A549 (cell line): ENCODE results near the gene NRG3. TPM values are rescaled to one million over a fixed set of nuclear protein-coding genes. Genes with fewer than 3 reads are reported as not detected.

Experiments
- ATAC-seq, 2 experiments: fragments of 200-7000 bp in 1 of 2; fragments of >200 bp in 1 of 2; cut with Nextera tagmentation in 1 of 2; cut with Tn5 transposase in 1 of 2; 3 replicates each; pipeline versions ENCODE4 v1.8.0 to v1.9.1; 2018 to 2020; ENCODE audit warnings: mild to moderate bottlenecking in 1 of 2, moderate library complexity in 1 of 2
- CTCF ChIA-PET: fragments of 300-600 bp; sonication (Branson Sonifier 250); formaldehyde crosslinking; extraction: SDS; loops from one replicate; lab custom pipeline; 2021; ENCODE audit warnings: antibody characterized with exemption, inconsistent platforms; lab: Yijun Ruan, JAX
- POLR2A ChIA-PET: fragments of 350-600 bp; formaldehyde crosslinking; extraction: SDS; loops from one replicate; lab custom pipeline; 2021; ENCODE audit warnings: antibody characterized with exemption, inconsistent platforms; lab: Yijun Ruan, JAX
- DNase-seq, 2 experiments: peaks; one replicate each; pipeline versions ENCODE4 v3.0.0 to v3.0.0-alpha.2; 2011 to 2016; ENCODE audit warnings: low read depth in 1 of 2, low spot score in 1 of 2
- FAIRE-seq: peaks from 2 replicates; lab custom pipeline; 2011; peaks lifted over from hg19 to GRCh38; lab: Jason Lieb, UNC
- H3K27ac ChIP-seq, 2 experiments: fragments of >200 bp; sonication (Bioruptor Twin); formaldehyde crosslinking; 3 replicates each; pipeline ENCODE4 v1.5.1; 2016 to 2017
- H3K4me1 ChIP-seq: fragments of >200 bp; sonication (Bioruptor Twin); formaldehyde crosslinking; 3 replicates; pipeline ENCODE4 v1.6.1; 2016
- H3K4me2 ChIP-seq: fragments of >200 bp; sonication (Bioruptor Twin); formaldehyde crosslinking; 3 replicates; pipeline ENCODE4 v1.6.1; 2016
- H3K4me3 ChIP-seq: fragments of >200 bp; sonication (Bioruptor Twin); formaldehyde crosslinking; 3 replicates; pipeline ENCODE4 v1.5.1; 2016
- H3K9me3 ChIP-seq: fragments of >200 bp; sonication (Bioruptor Twin); formaldehyde crosslinking; 3 replicates; pipeline ENCODE4 v1.6.1; 2016
- CBX2 ChIP-seq: fragments of 200-600 bp; sonication (generic); IDR thresholded peaks from 2 replicates; pipeline ENCODE4 v1.6.1; 2016; ENCODE audit warnings: low read depth, mild to moderate bottlenecking, borderline replicate concordance
- CBX8 ChIP-seq: fragments of 200-600 bp; sonication (generic); IDR thresholded peaks from 2 replicates; pipeline ENCODE4 v1.6.1; 2016
- CHD2 ChIP-seq: fragments of 150-350 bp; IDR thresholded peaks from 2 replicates; pipeline ENCODE4 v1.6.1; 2014; ENCODE audit warnings: low read length; ENCODE audit not compliant: partially characterized antibody
- CTCF ChIP-seq: fragments of >200 bp; sonication (Bioruptor Twin); formaldehyde crosslinking; IDR thresholded peaks from 3 replicates; pipeline ENCODE4 v1.5.1; 2016
- EHF ChIP-seq: fragments of 250-450 bp; sonication (Bioruptor Pico); IDR thresholded peaks from 2 replicates; pipeline ENCODE4 v1.5.0; 2020; ENCODE audit warnings: mild to moderate bottlenecking
- ELK1 ChIP-seq: fragments of 150-350 bp; IDR thresholded peaks from 2 replicates; pipeline ENCODE4 v1.6.1; 2014; ENCODE audit warnings: low read depth, mild to moderate bottlenecking, low read length
- ESRRA ChIP-seq: fragments of 150-350 bp; IDR thresholded peaks from 2 replicates; pipeline ENCODE4 v1.6.1; 2014; ENCODE audit warnings: mild to moderate bottlenecking, low read length, borderline replicate concordance
- FOXS1 ChIP-seq: fragments of 250-450 bp; sonication (Bioruptor Pico); IDR thresholded peaks from 2 replicates; pipeline ENCODE4 v1.5.0; 2020; ENCODE audit warnings: mild to moderate bottlenecking, moderate library complexity
- GATA3 ChIP-seq: IDR thresholded peaks from 2 replicates; pipeline ENCODE4 v1.6.1; 2012; ENCODE audit warnings: borderline replicate concordance
- HEYL ChIP-seq: fragments of 250-450 bp; sonication (Bioruptor Pico); IDR thresholded peaks from 2 replicates; pipeline ENCODE4 v1.8.0; 2021; ENCODE audit warnings: mild to moderate bottlenecking, moderate library complexity
- HMGXB4 ChIP-seq: fragments of 250-450 bp; sonication (Bioruptor Pico); IDR thresholded peaks from 2 replicates; pipeline ENCODE4 v1.5.0; 2021; ENCODE audit warnings: mild to moderate bottlenecking, moderate library complexity, borderline replicate concordance
- HOXB13 ChIP-seq: fragments of 250-450 bp; sonication (Bioruptor Pico); IDR thresholded peaks from 2 replicates; pipeline ENCODE4 v1.5.0; 2020; ENCODE audit warnings: low read depth, mild to moderate bottlenecking, moderate library complexity
- JUN ChIP-seq, 2 experiments: fragments of >200 bp; sonication (Bioruptor Twin); formaldehyde crosslinking; IDR thresholded peaks; 2 replicates in 1 of 2; 3 replicates in 1 of 2; pipeline ENCODE4 v1.6.1; 2016 to 2017
- KDM1A ChIP-seq: fragments of 200-600 bp; sonication (generic); IDR thresholded peaks from 2 replicates; pipeline ENCODE4 v1.6.1; 2016; ENCODE audit warnings: low read depth, mild to moderate bottlenecking
- KDM5A ChIP-seq: fragments of 200-600 bp; sonication (generic); IDR thresholded peaks from 2 replicates; pipeline ENCODE4 v1.6.1; 2016; ENCODE audit warnings: antibody characterized with exemption, mild to moderate bottlenecking
- MAFK ChIP-seq: fragments of 450-650 bp; IDR thresholded peaks from 2 replicates; pipeline ENCODE4 v1.6.1; 2014; ENCODE audit not compliant: partially characterized antibody
- NPAS2 ChIP-seq: fragments of 250-450 bp; sonication (Bioruptor Pico); IDR thresholded peaks from 2 replicates; pipeline ENCODE4 v1.8.0; 2022; ENCODE audit warnings: mild to moderate bottlenecking, moderate library complexity, borderline replicate concordance
- NR3C1 ChIP-seq: fragments of >200 bp; sonication (Bioruptor Twin); formaldehyde crosslinking; IDR thresholded peaks from 3 replicates; pipeline ENCODE4 v1.6.1; 2017
- PBX3 ChIP-seq: IDR thresholded peaks from 2 replicates; pipeline ENCODE4 v1.6.1; 2012
- PHF8 ChIP-seq: fragments of 200-600 bp; sonication (generic); IDR thresholded peaks from 2 replicates; pipeline ENCODE4 v1.6.1; 2016; ENCODE audit warnings: low read depth, mild to moderate bottlenecking, antibody characterized with exemption, moderate library complexity, borderline replicate concordance
- RFX5 ChIP-seq: fragments of 450-650 bp; IDR thresholded peaks from 2 replicates; pipeline ENCODE4 v1.7.1; 2014; ENCODE audit warnings: antibody characterized with exemption, mild to moderate bottlenecking, moderate library complexity
- TFCP2L1 ChIP-seq: fragments of 250-450 bp; sonication (Bioruptor Pico); IDR thresholded peaks from 2 replicates; pipeline ENCODE4 v1.5.0; 2021; ENCODE audit warnings: mild to moderate bottlenecking
- ZFP36 ChIP-seq: fragments of 450-650 bp; IDR thresholded peaks from 2 replicates; pipeline ENCODE4 v1.6.1; 2014; ENCODE audit warnings: borderline replicate concordance; ENCODE audit not compliant: partially characterized antibody
- ZNF302 ChIP-seq: fragments of 250-450 bp; sonication (Bioruptor Pico); IDR thresholded peaks from 2 replicates; pipeline ENCODE4 v1.9.0; 2021; ENCODE audit warnings: inconsistent platforms, mild to moderate bottlenecking, moderate library complexity
- WGBS: methylation state at CpG from one replicate; pipeline ENCODE4 v1.1.6; 2017; ENCODE audit errors: missing lambda C conversion rate; 5-methylcytosine and 5-hydroxymethylcytosine counted together
- polyA plus RNA-seq, 4 experiments: library from polyadenylated mRNA; depleted of rRNA in 3 of 4; stranded (reverse); fragments of >200 nt; fragmentation: RNase III in 1 of 4; extraction: RNeasy Plus Mini Kit Qiagen cat#74134 plus additional on column Dnase treatment in 1 of 4; gene quantifications; 2 replicates in 3 of 4; 3 replicates in 1 of 4; pipeline ENCODE4 v1.2.3, GENCODE V29; 2011 to 2017
- TF ChIP-seq, protein P1 (sequence below): fragments of 450-650 bp; IDR thresholded peaks from 2 replicates; pipeline ENCODE4 v1.6.1; 2014; ENCODE audit warnings: antibody characterized with exemption
- TF ChIP-seq, protein P2 (sequence below): fragments of >200 bp; sonication (Bioruptor Twin); formaldehyde crosslinking; IDR thresholded peaks from 3 replicates; pipeline ENCODE4 v1.6.1; 2016

Gene NRG3
- polyA plus RNA-seq, 2 of the 4 experiments (the other 2 are of a cell fraction): not detected

GRCh38 chr10:82277591-82277990 is 402.6 kb downstream of the NRG3 start:
- no peak overlapping the region for H3K4me3 ChIP-seq
- FAIRE-seq: no peak
- TF ChIP-seq ZFP36 (no peak), NPAS2 (no peak), ELK1 (no peak), KDM5A (no peak), CHD2 (no peak)
- TF ChIP-seq, protein P1, sequence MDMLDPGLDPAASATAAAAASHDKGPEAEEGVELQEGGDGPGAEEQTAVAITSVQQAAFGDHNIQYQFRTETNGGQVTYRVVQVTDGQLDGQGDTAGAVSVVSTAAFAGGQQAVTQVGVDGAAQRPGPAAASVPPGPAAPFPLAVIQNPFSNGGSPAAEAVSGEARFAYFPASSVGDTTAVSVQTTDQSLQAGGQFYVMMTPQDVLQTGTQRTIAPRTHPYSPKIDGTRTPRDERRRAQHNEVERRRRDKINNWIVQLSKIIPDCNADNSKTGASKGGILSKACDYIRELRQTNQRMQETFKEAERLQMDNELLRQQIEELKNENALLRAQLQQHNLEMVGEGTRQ: no peak
- TF ChIP-seq, all 56 proteins: peak for 0
- H3K9me3 ChIP-seq: no peaks in the 10 kb centered on the region
- CTCF ChIA-PET: no interaction called here
- 0% methylated on average over 1 of the region's 1 CpG for WGBS
- no peak for DNase-seq
- H3K27ac ChIP-seq: no peak overlapping the region
- no peak for ATAC-seq
- H3K4me1 ChIP-seq: no peaks in the 10 kb centered on the region
- no peak overlapping the region for H3K4me2 ChIP-seq
- POLR2A ChIA-PET: no interaction called here

DNA sequence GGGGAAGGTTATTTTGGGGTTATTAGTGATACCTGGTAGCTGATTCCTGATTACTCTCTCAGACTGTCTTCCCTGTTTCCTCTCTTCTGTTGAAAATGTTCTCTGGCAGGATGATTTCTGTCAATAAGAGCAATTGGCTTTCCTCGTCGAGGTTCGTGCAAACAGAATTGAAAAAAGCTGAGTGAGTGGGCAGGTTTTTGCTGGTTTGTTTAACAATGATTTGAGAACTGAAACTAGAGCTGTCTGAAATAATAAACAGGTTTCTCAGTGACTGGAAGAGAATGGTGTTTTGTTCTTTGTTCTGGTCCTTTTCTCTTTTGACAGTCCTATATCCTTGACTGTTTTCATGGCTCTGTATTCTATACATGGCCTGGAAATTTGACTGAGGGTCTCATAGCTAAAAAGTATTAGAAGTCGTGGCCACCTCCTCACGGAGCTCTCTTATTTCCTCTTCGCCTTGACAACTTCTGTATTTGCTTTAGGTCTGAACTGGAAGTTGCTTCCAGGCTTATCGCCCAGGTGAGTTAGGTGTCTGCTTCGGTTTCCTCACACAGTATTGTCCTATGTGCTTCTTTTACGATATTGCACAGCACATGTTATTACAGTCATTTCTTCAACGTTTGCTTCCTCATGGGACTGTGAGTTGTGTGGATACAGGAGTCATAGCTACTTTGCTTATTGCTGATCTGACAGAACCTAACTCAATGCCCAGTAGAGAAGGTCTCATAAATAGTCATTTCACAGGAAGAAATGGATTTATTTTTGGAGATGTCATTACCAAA is 403.6 kb downstream of the NRG3 start:
- DNase-seq (no peak), FAIRE-seq (no peak), ATAC-seq (no peak)
- no peaks in the 10 kb centered on the region for H3K9me3 ChIP-seq
- 3% methylated on average over 10 of the region's 10 CpGs for WGBS
- no peaks in the 10 kb centered on the region for H3K4me1 ChIP-seq
- no peak overlapping the region for H3K27ac ChIP-seq
- no peak overlapping the region for H3K4me2 ChIP-seq
- ChIA-PET CTCF (no interaction called here), POLR2A (no interaction called here)
- no peak for TF ChIP-seq ESRRA
- no peak for TF ChIP-seq PHF8
- TF ChIP-seq GATA3: no peak
- TF ChIP-seq HEYL (CRISPR knock-in tag): no peak
- no peak for TF ChIP-seq EHF (CRISPR knock-in tag)
- no peak for TF ChIP-seq JUN (IDR thresholded peaks at IDR 0.05)
- peak; percentile 18 for TF ChIP-seq MAFK
- H3K4me3 ChIP-seq: no peak overlapping the region

DNA sequence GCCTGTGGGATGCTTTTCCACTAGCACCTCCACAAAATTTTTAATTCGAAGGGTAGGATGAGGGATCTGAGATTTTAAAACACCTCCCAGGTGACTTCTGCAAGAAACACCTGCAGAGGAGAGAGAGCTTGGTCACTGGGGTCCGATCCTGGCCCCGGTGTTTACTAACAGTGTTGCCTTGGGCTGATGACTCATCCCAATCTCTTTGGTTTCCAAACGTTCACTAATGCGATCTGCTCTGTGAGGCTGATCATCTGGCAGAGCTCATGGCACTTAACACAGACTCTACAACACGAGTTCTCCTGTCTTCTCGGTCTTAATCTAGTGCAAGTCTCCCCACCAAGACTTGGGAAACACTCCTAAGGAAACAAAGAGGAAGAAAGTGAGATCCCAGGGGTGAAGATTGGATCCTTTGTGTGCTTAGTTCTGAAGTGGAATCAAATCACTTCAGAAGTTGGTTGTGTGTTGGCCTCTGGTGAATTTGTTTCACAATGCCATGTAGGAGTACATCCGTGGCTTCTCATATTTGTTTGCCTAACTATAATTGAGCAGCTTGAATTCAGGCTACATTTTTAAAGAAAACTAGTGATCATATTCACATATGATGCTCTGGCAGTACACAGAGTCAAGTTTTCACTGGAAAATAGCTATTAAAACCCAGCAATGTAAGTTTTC is 407.9 kb downstream of the NRG3 start:
- 3% methylated on average over 8 of the region's 8 CpGs for WGBS
- H3K4me2 ChIP-seq: no peak overlapping the region
- no peak overlapping the region for H3K4me3 ChIP-seq
- ChIA-PET POLR2A (no interaction called here), CTCF (no interaction called here)
- FAIRE-seq: no peak
- no peak for DNase-seq
- H3K9me3 ChIP-seq: no peaks in the 10 kb centered on the region
- TF ChIP-seq TFCP2L1 (CRISPR knock-in tag) (no peak), PBX3 (no peak), RFX5 (no peak), HOXB13 (CRISPR knock-in tag) (no peak), HMGXB4 (no peak), CTCF (no peak), CBX2 (no peak), ZNF302 (CRISPR knock-in tag) (no peak), CBX8 (no peak), FOXS1 (CRISPR knock-in tag) (no peak), KDM1A (no peak), NR3C1 (no peak)
- TF ChIP-seq, protein P2, sequence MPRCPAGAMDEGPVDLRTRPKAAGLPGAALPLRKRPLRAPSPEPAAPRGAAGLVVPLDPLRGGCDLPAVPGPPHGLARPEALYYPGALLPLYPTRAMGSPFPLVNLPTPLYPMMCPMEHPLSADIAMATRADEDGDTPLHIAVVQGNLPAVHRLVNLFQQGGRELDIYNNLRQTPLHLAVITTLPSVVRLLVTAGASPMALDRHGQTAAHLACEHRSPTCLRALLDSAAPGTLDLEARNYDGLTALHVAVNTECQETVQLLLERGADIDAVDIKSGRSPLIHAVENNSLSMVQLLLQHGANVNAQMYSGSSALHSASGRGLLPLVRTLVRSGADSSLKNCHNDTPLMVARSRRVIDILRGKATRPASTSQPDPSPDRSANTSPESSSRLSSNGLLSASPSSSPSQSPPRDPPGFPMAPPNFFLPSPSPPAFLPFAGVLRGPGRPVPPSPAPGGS: no peak
- no peak for ATAC-seq
- no peak overlapping the region for H3K27ac ChIP-seq
- H3K4me1 ChIP-seq: no peaks in the 10 kb centered on the region
